ENCODE data around the gene TMEM53. TPM values are rescaled to one million over a fixed set of nuclear protein-coding genes. Genes with fewer than 3 reads are reported as not detected.
A peak's percentile ranks its signal among the peaks of the same experiment; 100 is the strongest.

TMEM53 gene
- 6.6 and 9.2 TPM in 2 replicates for total RNA-seq (ENCODE audit: low replicate concordance)

GRCh38 chr1:44674113-44675000 lies at the start of gene TMEM53, which contains the start of gene ARMH1:
TSS of gene TMEM53 (minus strand) at chr1:44674481. CDS start at chr1:44674391, 90 bp downstream.
TSS of gene ARMH1 (plus strand) at chr1:44674714. CDS start at chr1:44689698, 14,984 bp downstream.
- TF ChIP-seq CTCF (IDR thresholded peaks at IDR 0.05; ENCODE audit: insufficient read depth, low read length), result no peak
- H3K4me3 ChIP-seq (ENCODE audit: low read depth, low read length), result peak within 1 kb of the TSS; percentile 88
- DNase-seq (ENCODE audit: low read depth), result peak; percentile 99

GRCh38 chr1:44723496-44724295 lies 49.4 kb upstream of the TMEM53 start:
- no peak overlapping the region for H3K4me3 ChIP-seq (ENCODE audit: low read depth, low read length)
- TF ChIP-seq CTCF (IDR thresholded peaks at IDR 0.05; ENCODE audit: insufficient read depth, low read length), result no peak
- no peak for DNase-seq (ENCODE audit: low read depth)

GRCh38 chr1:44723064-44723463 lies 48.8 kb upstream of the TMEM53 start:
- no peak for DNase-seq (ENCODE audit: low read depth)
- H3K4me3 ChIP-seq (ENCODE audit: low read depth, low read length), result no peak overlapping the region
- no peak for TF ChIP-seq CTCF (IDR thresholded peaks at IDR 0.05; ENCODE audit: insufficient read depth, low read length)

GRCh38 chr1:44721485-44722361 lies 47.4 kb upstream of the TMEM53 start:
- no peak for TF ChIP-seq CTCF (IDR thresholded peaks at IDR 0.05; ENCODE audit: insufficient read depth, low read length)
- peak; percentile 93 for DNase-seq (ENCODE audit: low read depth)
- no peak overlapping the region for H3K4me3 ChIP-seq (ENCODE audit: low read depth, low read length)

GRCh38 chr1:44720281-44720680 lies 46.0 kb upstream of the TMEM53 start:
- DNase-seq (ENCODE audit: low read depth), result no peak
- H3K4me3 ChIP-seq (ENCODE audit: low read depth, low read length), result no peak overlapping the region
- TF ChIP-seq CTCF (IDR thresholded peaks at IDR 0.05; ENCODE audit: insufficient read depth, low read length), result no peak

- H3K4me3 ChIP-seq (ENCODE audit: low read depth, low read length), result no peak overlapping the region
- no peak for DNase-seq (ENCODE audit: low read depth)
- TF ChIP-seq CTCF (IDR thresholded peaks at IDR 0.05; ENCODE audit: insufficient read depth, low read length), result no peak
Measured at GRCh38 chr1:44719318-44719717, 45.0 kb upstream of the TMEM53 start.
